ENCODE measurements around the gene THSD4.

- TF ChIP-seq CTCF (IDR thresholded peaks at IDR 0.05) (no peak), EP300 (IDR thresholded peaks at IDR 0.05) (no peak)
Observed at GRCh38 chr15:71136793-71137518, 21.7 kb downstream of the THSD4 start.

Data from suprapubic skin (tissue), 3 donors.